ENCODE measurements around the gene TMEM121B. TPM values are rescaled to one million over a fixed set of nuclear protein-coding genes. Genes with fewer than 3 reads are reported as not detected.

Gene TMEM121B
- polyA plus RNA-seq, 1 donor (not counting 4 experiments of a cell fraction or from before 2014, with no cell fraction given) = not detected

GRCh38 chr22:17159504-17159951 lies 38.4 kb upstream of the TMEM121B start:
- TF ChIP-seq, protein P1, sequence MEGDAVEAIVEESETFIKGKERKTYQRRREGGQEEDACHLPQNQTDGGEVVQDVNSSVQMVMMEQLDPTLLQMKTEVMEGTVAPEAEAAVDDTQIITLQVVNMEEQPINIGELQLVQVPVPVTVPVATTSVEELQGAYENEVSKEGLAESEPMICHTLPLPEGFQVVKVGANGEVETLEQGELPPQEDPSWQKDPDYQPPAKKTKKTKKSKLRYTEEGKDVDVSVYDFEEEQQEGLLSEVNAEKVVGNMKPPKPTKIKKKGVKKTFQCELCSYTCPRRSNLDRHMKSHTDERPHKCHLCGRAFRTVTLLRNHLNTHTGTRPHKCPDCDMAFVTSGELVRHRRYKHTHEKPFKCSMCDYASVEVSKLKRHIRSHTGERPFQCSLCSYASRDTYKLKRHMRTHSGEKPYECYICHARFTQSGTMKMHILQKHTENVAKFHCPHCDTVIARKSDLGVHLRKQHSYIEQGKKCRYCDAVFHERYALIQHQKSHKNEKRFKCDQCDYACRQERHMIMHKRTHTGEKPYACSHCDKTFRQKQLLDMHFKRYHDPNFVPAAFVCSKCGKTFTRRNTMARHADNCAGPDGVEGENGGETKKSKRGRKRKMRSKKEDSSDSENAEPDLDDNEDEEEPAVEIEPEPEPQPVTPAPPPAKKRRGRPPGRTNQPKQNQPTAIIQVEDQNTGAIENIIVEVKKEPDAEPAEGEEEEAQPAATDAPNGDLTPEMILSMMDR (optimal IDR thresholded peaks at IDR 0.05 in 1 of 3, IDR thresholded peaks at IDR 0.05 in 1 of 3, conservative IDR thresholded peaks at IDR 0.05 in 1 of 3; ENCODE audit: extremely low read depth in 1 of 3, insufficient read depth in 2 of 3, low read length in 3 of 3) = no peak
- no peak for TF ChIP-seq EZH2 (IDR thresholded peaks at IDR 0.05; ENCODE audit: low read length)
- H3K9me3 ChIP-seq (ENCODE audit: control insufficient read depth, low read depth, low read length) = no peaks in the 10 kb centered on the region
- dilution Hi-C loops (cut with MboI; ENCODE audit: extremely low pct_ligation_motif_present, low sequenced_read_pairs) = no loop called here
- H4K20me1 ChIP-seq (ENCODE audit: control insufficient read depth, extremely low read depth, insufficient read depth, low read length) = peaks cover 2% of the 10 kb centered on the region
- no peak for DNase-seq (ENCODE audit: low read depth, low spot score)
- peaks cover 31% of the 10 kb centered on the region for H3K79me2 ChIP-seq (ENCODE audit: control insufficient read depth, insufficient read depth, low read length)
- H3K9ac ChIP-seq (ENCODE audit: control insufficient read depth, extremely low read depth, insufficient read depth, low read length) = peak overlapping the region; percentile 76
- H3K27ac ChIP-seq (ENCODE audit: control insufficient read depth, insufficient read depth, low read length) = peak overlapping the region; percentile 66
- peak overlapping the region; percentile 75 for H2AFZ ChIP-seq (ENCODE audit: control insufficient read depth, low read length)
- H3K4me3 ChIP-seq (ENCODE audit: control insufficient read depth in 2 of 3, extremely low read depth in 1 of 3, insufficient read depth in 2 of 3, low read depth in 1 of 3, low read length in 3 of 3) = peak overlapping the region; percentile 56 to 83 (median 80)
- no peaks in the 10 kb centered on the region for H3K27me3 ChIP-seq (ENCODE audit: control insufficient read depth, extremely low read depth, insufficient read depth, low read length)
- H3K36me3 ChIP-seq (ENCODE audit: control insufficient read depth in 2 of 2, extremely low read depth in 1 of 2, insufficient read depth in 2 of 2, low read length in 2 of 2) = no peaks in the 10 kb centered on the region
- H3K4me2 ChIP-seq (ENCODE audit: control insufficient read depth, extremely low read depth, insufficient read depth, low read depth, low read length) = peak overlapping the region; percentile 55
- H3K9me1 ChIP-seq (ENCODE audit: control insufficient read depth, extremely low read depth, insufficient read depth, low read length) = no peaks in the 10 kb centered on the region
- H3K4me1 ChIP-seq (ENCODE audit: control insufficient read depth, extremely low read depth, insufficient read depth, low read length) = peaks cover 12% of the 10 kb centered on the region
- FAIRE-seq = no peak

DNA sequence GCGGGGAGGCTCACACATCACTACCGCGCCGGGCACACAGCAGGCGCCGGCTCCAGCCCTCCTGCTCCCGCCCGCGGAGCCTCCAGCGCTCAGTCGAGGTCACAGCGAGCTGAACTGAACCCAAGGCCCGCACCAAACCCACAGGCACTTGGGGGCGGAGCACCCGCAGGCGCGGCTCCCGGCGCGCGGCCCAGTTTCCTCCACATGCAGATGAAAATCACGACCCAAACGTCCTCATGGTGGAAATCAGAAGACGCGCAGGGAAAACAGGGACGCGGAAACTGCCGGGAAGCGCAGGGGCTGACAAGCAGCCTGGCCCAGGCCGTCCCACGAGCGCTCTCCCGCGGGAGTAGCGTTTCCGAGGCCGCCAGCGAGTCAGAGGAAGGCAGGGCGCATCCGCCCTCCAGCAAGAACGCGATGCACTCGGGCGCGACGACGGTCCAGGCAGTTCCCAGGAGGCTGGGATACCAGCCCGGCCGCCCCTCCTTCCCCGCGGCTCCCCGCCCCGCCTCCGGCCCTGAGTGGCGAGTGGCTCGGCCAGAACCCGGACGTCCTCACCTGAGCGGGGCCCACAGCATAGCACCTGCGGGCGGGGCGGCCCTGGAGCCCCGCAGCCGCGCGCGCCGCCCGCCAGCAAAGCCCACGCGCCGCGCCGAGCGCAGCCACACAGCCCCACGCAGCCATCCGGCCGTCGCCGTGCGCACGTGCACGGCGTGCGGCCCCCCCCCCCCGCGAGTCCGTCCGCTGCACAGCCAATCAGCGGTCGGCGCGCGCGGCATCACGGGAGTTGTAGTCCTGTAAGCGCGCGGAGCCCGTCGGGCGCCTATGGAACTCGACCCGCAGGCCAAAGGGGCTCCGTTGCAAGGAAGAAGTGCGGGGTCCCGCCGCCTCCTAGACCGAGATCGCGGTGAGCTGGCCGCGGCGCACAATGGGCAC lies 37.7 kb upstream of the TMEM121B start, which contains the start of gene HDHD5:
Gene HDHD5 (minus strand): TSS at position 710 of the 936 bp plus-strand sequence. CDS start 26 bp downstream, at position 684.
- Histone ChIP-seq H2AFZ (ENCODE audit: control insufficient read depth, low read length) (peak within 1 kb of the TSS; percentile 89), H4K20me1 (ENCODE audit: control insufficient read depth, extremely low read depth, insufficient read depth, low read length) (peaks cover 2% of the 10 kb centered on the region), H3K27ac (ENCODE audit: control insufficient read depth, insufficient read depth, low read length) (peak within 1 kb of the TSS; percentile 66), H3K9ac (ENCODE audit: control insufficient read depth, extremely low read depth, insufficient read depth, low read length) (peak within 1 kb of the TSS; percentile 76), H3K9me3 (ENCODE audit: control insufficient read depth, low read depth, low read length) (no peaks in the 10 kb centered on the region), H3K27me3 (ENCODE audit: control insufficient read depth, extremely low read depth, insufficient read depth, low read length) (no peaks in the 10 kb centered on the region), H3K79me2 (ENCODE audit: control insufficient read depth, insufficient read depth, low read length) (peaks cover 33% of the 10 kb centered on the region), H3K4me1 (ENCODE audit: control insufficient read depth, extremely low read depth, insufficient read depth, low read length) (peaks cover 12% of the 10 kb centered on the region), H3K36me3 (ENCODE audit: control insufficient read depth in 2 of 2, extremely low read depth in 1 of 2, insufficient read depth in 2 of 2, low read length in 2 of 2) (no peaks in the 10 kb centered on the region), H3K9me1 (ENCODE audit: control insufficient read depth, extremely low read depth, insufficient read depth, low read length) (no peaks in the 10 kb centered on the region), H3K4me2 (ENCODE audit: control insufficient read depth, extremely low read depth, insufficient read depth, low read depth, low read length) (peak within 1 kb of the TSS; percentile 90), H3K4me3 (ENCODE audit: control insufficient read depth in 2 of 3, extremely low read depth in 1 of 3, insufficient read depth in 2 of 3, low read depth in 1 of 3, low read length in 3 of 3) (peak within 1 kb of the TSS; percentile 56 to 83 (median 80))
- FAIRE-seq (no peak), DNase-seq (ENCODE audit: low read depth, low spot score) (no peak)
- TF ChIP-seq EZH2 (IDR thresholded peaks at IDR 0.05; ENCODE audit: low read length) = no peak
- TF ChIP-seq, protein P1 (optimal IDR thresholded peaks at IDR 0.05 in 1 of 3, IDR thresholded peaks at IDR 0.05 in 1 of 3, conservative IDR thresholded peaks at IDR 0.05 in 1 of 3; ENCODE audit: extremely low read depth in 1 of 3, insufficient read depth in 2 of 3, low read length in 3 of 3) = peak in 1 of 3 experiments; percentile 6
- dilution Hi-C loops (cut with MboI; ENCODE audit: extremely low pct_ligation_motif_present, low sequenced_read_pairs) = no loop called here

All from keratinocyte (primary cell).